Endothelial cell (in vitro differentiated cells): ENCODE data around the gene FRMD4A. TPM values are rescaled to one million over a fixed set of nuclear protein-coding genes. Genes with fewer than 3 reads are reported as not detected.

Source experiments
- DNase-seq: peaks from one replicate; pipeline ENCODE4 v3.0.0; 2021; ENCODE audit warnings: low spot score
- H3K27ac Mint-ChIP-seq: one replicate; pipeline ENCODE4 v1.8.0; 2021; ENCODE audit warnings: mixed read lengths, inconsistent platforms; ENCODE audit not compliant: unreplicated experiment
- H3K27me3 Mint-ChIP-seq: one replicate; pipeline ENCODE4 v1.8.0; 2021; ENCODE audit warnings: mild to moderate bottlenecking, moderate library complexity, mixed read lengths, inconsistent platforms; ENCODE audit not compliant: unreplicated experiment
- H3K36me3 Mint-ChIP-seq: one replicate; pipeline ENCODE4 v1.8.0; 2021; ENCODE audit warnings: mild to moderate bottlenecking, low read depth, mixed read lengths, inconsistent platforms; ENCODE audit not compliant: unreplicated experiment
- H3K4me1 Mint-ChIP-seq: one replicate; pipeline ENCODE4 v1.8.0; 2021; ENCODE audit warnings: mild to moderate bottlenecking, mixed read lengths, inconsistent platforms; ENCODE audit not compliant: unreplicated experiment
- H3K4me3 Mint-ChIP-seq: one replicate; pipeline ENCODE4 v1.8.0; 2021; ENCODE audit warnings: mild to moderate bottlenecking, mixed read lengths, inconsistent platforms; ENCODE audit not compliant: unreplicated experiment
- H3K9me3 Mint-ChIP-seq: one replicate; pipeline ENCODE4 v1.8.0; 2021; ENCODE audit warnings: mixed read lengths, inconsistent platforms; ENCODE audit not compliant: unreplicated experiment
- total RNA-seq: library from RNA; stranded (reverse); fragmentation: NEBNext Ultra II Directional; extraction: Animal tissue kit (Norgen Biotek cat#: 25700); gene quantifications from one replicate; pipeline ENCODE4 v1.2.1, GENCODE V29; 2021; ENCODE audit not compliant: unreplicated experiment
- TF ChIP-seq, protein P1 (sequence below): fragments of 200-600 bp; sonication (generic); IDR thresholded peaks from one replicate; pipeline ENCODE4 v1.5.0; 2021; ENCODE audit warnings: antibody characterized with exemption; ENCODE audit not compliant: unreplicated experiment

FRMD4A gene
- total RNA-seq, 1 donor from 2014 or later: 68.9 TPM

DNA sequence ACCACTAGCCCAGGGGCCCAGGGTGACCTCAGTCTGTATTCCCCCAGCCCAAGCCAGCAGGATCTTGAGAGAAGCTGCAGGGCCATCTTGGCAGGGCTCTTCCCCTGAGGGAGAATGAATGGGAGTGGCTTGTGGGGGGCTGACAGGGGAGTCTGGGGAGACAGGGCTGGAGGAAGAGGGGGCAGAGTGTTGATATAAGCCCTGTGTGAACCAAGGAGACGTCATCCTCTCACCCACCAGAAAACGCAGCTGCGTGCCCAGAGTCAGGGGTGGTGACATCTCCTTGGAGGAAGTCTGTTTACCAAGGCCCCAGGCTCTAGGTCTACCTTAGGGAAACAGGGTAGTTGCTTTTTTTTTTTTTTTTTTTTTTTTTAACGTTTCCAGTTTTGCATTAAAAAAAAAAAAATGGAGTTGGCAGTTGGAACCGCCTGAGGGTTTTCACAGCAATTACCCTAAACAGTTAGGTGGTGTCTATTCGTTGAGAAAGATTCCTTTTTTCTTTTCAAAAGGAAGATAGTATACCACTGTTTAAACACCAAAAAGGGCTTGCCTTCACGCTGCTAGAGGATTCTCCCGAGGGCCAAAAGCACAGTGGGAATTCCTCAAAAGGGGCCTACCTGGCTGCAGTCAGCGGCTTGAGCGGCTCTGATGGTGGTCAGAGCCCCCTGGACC is 630.1 kb downstream of the FRMD4A start:
- TF ChIP-seq, protein P1, sequence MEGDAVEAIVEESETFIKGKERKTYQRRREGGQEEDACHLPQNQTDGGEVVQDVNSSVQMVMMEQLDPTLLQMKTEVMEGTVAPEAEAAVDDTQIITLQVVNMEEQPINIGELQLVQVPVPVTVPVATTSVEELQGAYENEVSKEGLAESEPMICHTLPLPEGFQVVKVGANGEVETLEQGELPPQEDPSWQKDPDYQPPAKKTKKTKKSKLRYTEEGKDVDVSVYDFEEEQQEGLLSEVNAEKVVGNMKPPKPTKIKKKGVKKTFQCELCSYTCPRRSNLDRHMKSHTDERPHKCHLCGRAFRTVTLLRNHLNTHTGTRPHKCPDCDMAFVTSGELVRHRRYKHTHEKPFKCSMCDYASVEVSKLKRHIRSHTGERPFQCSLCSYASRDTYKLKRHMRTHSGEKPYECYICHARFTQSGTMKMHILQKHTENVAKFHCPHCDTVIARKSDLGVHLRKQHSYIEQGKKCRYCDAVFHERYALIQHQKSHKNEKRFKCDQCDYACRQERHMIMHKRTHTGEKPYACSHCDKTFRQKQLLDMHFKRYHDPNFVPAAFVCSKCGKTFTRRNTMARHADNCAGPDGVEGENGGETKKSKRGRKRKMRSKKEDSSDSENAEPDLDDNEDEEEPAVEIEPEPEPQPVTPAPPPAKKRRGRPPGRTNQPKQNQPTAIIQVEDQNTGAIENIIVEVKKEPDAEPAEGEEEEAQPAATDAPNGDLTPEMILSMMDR: no peak
- no peak for DNase-seq
- no peak overlapping the region for H3K27ac Mint-ChIP-seq
- H3K4me1 Mint-ChIP-seq: peaks cover 48% of the 10 kb centered on the region
- H3K36me3 Mint-ChIP-seq: peaks cover 43% of the 10 kb centered on the region
- H3K4me3 Mint-ChIP-seq: peak overlapping the region; percentile 12
- no peaks in the 10 kb centered on the region for H3K9me3 Mint-ChIP-seq
- H3K27me3 Mint-ChIP-seq: peaks cover 2% of the 10 kb centered on the region

DNA sequence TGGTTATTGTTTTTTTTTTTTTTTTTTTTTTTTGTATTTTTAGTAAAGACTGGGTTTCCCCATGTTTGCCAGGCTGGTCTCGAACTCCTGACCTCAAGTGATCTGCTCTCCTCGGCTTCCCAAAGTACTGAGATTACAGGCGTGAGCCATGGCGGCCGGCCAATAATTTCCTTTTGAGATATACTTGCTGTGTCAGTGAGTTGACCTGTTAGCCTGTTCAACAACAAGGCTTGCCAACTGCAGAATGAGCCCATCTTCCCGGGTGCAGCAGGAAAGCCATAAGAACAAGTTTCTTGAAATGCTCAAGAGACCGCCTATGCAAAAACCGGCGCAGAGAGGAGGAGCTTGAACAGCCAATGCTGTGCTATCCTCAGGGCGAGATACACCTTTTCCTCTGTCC is 631.5 kb downstream of the FRMD4A start:
- H3K4me3 Mint-ChIP-seq: no peak overlapping the region
- TF ChIP-seq, protein P1: no peak
- no peak for DNase-seq
- H3K9me3 Mint-ChIP-seq: no peaks in the 10 kb centered on the region
- H3K36me3 Mint-ChIP-seq: peaks cover 47% of the 10 kb centered on the region
- no peak overlapping the region for H3K27ac Mint-ChIP-seq
- H3K4me1 Mint-ChIP-seq: peaks cover 38% of the 10 kb centered on the region
- peaks cover 2% of the 10 kb centered on the region for H3K27me3 Mint-ChIP-seq

DNA sequence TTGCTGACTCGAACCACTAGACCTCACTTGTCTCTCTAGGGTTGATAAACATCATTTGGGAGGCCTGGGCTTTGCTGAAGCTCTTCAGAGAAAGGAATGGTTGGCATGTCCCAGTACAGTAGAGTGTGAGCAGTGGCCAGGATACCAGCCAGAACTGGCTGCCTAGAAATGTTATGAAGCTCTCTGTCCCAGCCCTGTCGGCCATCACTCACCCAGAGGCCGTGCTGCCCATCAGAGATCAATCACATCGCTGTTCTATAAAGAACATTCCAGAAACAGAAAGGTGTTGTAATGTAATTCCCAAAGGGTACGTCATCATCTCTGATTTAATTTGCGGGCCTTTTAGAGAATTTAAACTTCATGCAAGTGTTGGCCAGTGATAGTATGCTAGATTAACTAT is 632.5 kb downstream of the FRMD4A start:
- H3K27me3 Mint-ChIP-seq: peaks cover 2% of the 10 kb centered on the region
- peaks cover 30% of the 10 kb centered on the region for H3K4me1 Mint-ChIP-seq
- H3K36me3 Mint-ChIP-seq: peaks cover 57% of the 10 kb centered on the region
- no peak overlapping the region for H3K27ac Mint-ChIP-seq
- no peak overlapping the region for H3K4me3 Mint-ChIP-seq
- DNase-seq: no peak
- TF ChIP-seq, protein P1: no peak
- H3K9me3 Mint-ChIP-seq: no peaks in the 10 kb centered on the region

DNA sequence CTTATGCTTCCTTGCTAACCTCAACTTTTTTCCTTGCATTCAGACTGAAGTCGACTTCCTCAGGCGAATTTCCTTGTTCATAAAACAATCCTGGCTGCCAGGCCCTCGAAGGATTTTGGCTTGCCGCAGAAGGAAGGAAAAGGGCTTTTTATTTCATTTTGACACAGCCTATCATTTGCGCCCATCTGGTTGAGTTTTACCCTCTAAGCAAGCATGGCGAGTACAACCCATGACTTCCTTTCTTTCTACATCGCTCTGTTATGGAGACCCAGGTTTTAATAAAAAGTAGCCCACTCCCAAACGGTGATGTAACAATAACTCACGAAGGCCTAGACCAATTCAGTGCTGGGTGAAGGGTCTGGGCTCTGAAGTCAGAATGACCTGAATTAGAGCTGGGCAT is 634.7 kb downstream of the FRMD4A start:
- H3K27ac Mint-ChIP-seq: peak overlapping the region; percentile 79
- peaks cover 58% of the 10 kb centered on the region for H3K36me3 Mint-ChIP-seq
- H3K27me3 Mint-ChIP-seq: peaks cover 4% of the 10 kb centered on the region

DNA sequence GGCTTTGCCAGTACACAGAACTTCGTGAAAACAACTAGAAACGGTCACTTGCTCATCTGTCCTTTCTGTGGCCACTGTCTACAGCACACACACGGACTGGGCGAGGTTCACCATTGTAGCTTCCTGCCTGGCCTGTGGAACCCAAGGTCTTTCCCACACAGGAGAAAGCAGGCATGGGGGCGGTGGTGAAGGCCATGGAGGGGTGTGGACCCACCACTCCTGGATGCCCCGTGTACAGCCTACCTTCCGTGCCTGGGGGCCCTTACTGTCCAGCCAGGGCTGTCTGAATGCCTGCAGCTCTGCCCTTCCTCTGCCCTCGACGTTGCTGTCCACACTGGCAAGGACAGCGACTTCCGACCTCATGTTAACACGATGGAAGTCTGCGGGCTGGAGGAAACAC is 635.1 kb downstream of the FRMD4A start:
- TF ChIP-seq, protein P1: no peak
- DNase-seq: no peak
- Mint-ChIP-seq H3K27ac (no peak overlapping the region), H3K4me1 (peaks cover 9% of the 10 kb centered on the region), H3K4me3 (no peak overlapping the region), H3K27me3 (peaks cover 4% of the 10 kb centered on the region), H3K9me3 (no peaks in the 10 kb centered on the region), H3K36me3 (peaks cover 57% of the 10 kb centered on the region)

More for the DNA sequence above, 634.7 kb downstream of the FRMD4A start:
- Mint-ChIP-seq H3K4me3 (peak overlapping the region; percentile 76), H3K4me1 (peaks cover 9% of the 10 kb centered on the region), H3K9me3 (no peaks in the 10 kb centered on the region)
- DNase-seq: no peak
- TF ChIP-seq, protein P1: no peak
